ENCODE data around the gene CENATAC.
"Not testable (repeated sequence)": the region's sequence is repeated elsewhere in the genome, so short reads cannot be mapped to it uniquely, and the experiment has no call there.

Gene CENATAC

GRCh38 chr11:119056421-119056999 lies 58.6 kb downstream of the CENATAC start:
- peak; percentile 52 for ATAC-seq
- TF ChIP-seq RARB (CRISPR knock-in tag; IDR thresholded peaks at IDR 0.05), result no peak
- no peak for TF ChIP-seq ARNTL (CRISPR knock-in tag; IDR thresholded peaks at IDR 0.05; ENCODE audit: borderline replicate concordance, low read depth)
- TF ChIP-seq POU6F1 (CRISPR knock-in tag; IDR thresholded peaks at IDR 0.05; ENCODE audit: borderline replicate concordance, low read depth), result no peak
- no peak for TF ChIP-seq PPARA (CRISPR knock-in tag; IDR thresholded peaks at IDR 0.05; ENCODE audit: borderline replicate concordance)
- TF ChIP-seq ESRRG (CRISPR knock-in tag; IDR thresholded peaks at IDR 0.05), result no peak

GRCh38 chr11:119057000-119057769 lies 59.2 kb downstream of the CENATAC start, which contains the start of gene HYOU1:
HYOU1 (minus strand) TSS chr11:119057205; CDS start chr11:119056160, 1,045 bp downstream.
- TF ChIP-seq TCF4 (CRISPR knock-in tag; IDR thresholded peaks at IDR 0.05; ENCODE audit: borderline replicate concordance), result no peak
- no peak for TF ChIP-seq ZNF8 (CRISPR knock-in tag; IDR thresholded peaks at IDR 0.05)
- TF ChIP-seq BACH2 (CRISPR knock-in tag; IDR thresholded peaks at IDR 0.05; ENCODE audit: borderline replicate concordance), result no peak
- peak; percentile 94 for ATAC-seq

- not testable (repeated sequence) for ATAC-seq
These were observed 61.2 kb downstream of the CENATAC start for GRCh38 chr11:119059128-119059527.

- no peak for ATAC-seq
- no peak for TF ChIP-seq PPARA (CRISPR knock-in tag; IDR thresholded peaks at IDR 0.05; ENCODE audit: borderline replicate concordance)
- no peak for TF ChIP-seq ZFP3 (CRISPR knock-in tag; IDR thresholded peaks at IDR 0.05)
- TF ChIP-seq ZFP30 (CRISPR knock-in tag; IDR thresholded peaks at IDR 0.05), result no peak
- TF ChIP-seq TOX (CRISPR knock-in tag; IDR thresholded peaks at IDR 0.05; ENCODE audit: borderline replicate concordance), result no peak
- TF ChIP-seq GLIS3 (CRISPR knock-in tag; IDR thresholded peaks at IDR 0.05), result no peak
- TF ChIP-seq ZNF565 (CRISPR knock-in tag; conservative IDR thresholded peaks at IDR 0.05; ENCODE audit: low read depth), result no peak
- no peak for TF ChIP-seq RARB (CRISPR knock-in tag; IDR thresholded peaks at IDR 0.05)
- TF ChIP-seq ESRRG (CRISPR knock-in tag; IDR thresholded peaks at IDR 0.05), result no peak
- no peak for TF ChIP-seq TSHZ2 (CRISPR knock-in tag; IDR thresholded peaks at IDR 0.05)
- TF ChIP-seq POU6F1 (CRISPR knock-in tag; IDR thresholded peaks at IDR 0.05; ENCODE audit: borderline replicate concordance, low read depth), result no peak
- no peak for TF ChIP-seq OSR1 (CRISPR knock-in tag; IDR thresholded peaks at IDR 0.05)
- no peak for TF ChIP-seq CSDC2 (CRISPR knock-in tag; IDR thresholded peaks at IDR 0.05)
- TF ChIP-seq ZNF70 (CRISPR knock-in tag; IDR thresholded peaks at IDR 0.05), result no peak
- TF ChIP-seq ZC3H10 (CRISPR knock-in tag; IDR thresholded peaks at IDR 0.05), result no peak
- no peak for TF ChIP-seq SNAI2 (CRISPR knock-in tag; IDR thresholded peaks at IDR 0.05)
- TF ChIP-seq PATZ1 (CRISPR knock-in tag; IDR thresholded peaks at IDR 0.05; ENCODE audit: borderline replicate concordance), result no peak
- no peak for TF ChIP-seq ISL1 (CRISPR knock-in tag; IDR thresholded peaks at IDR 0.05)
- no peak for TF ChIP-seq ARNTL (CRISPR knock-in tag; IDR thresholded peaks at IDR 0.05; ENCODE audit: borderline replicate concordance, low read depth)
- no peak for TF ChIP-seq ZNF8 (CRISPR knock-in tag; IDR thresholded peaks at IDR 0.05)
These were observed 63.3 kb downstream of the CENATAC start for GRCh38 chr11:119061256-119061655.

Measured in SK-N-SH treated with all-trans-retinoic acid at 6 μM for 48 hours (cell line).